GM12864 (cell line): Measurements from ENCODE around the gene TMOD1.

Experiments
- DNase-seq: peaks from one replicate; pipeline ENCODE4 v3.0.0-alpha.2; 2011; ENCODE audit warnings: low read depth
- H3K4me3 ChIP-seq: 2 replicates; pipeline ENCODE4 v1.5.1; 2011; ENCODE audit warnings: mild to moderate bottlenecking, low read depth, low read length, control low read depth
- TF ChIP-seq, protein P1 (sequence below): IDR thresholded peaks from 2 replicates; pipeline ENCODE4 v1.5.1; 2011; ENCODE audit warnings: low read depth, mild to moderate bottlenecking, moderate library complexity, low read length, control low read depth, inconsistent platforms; ENCODE audit errors: missing control alignments

TMOD1 gene

DNA sequence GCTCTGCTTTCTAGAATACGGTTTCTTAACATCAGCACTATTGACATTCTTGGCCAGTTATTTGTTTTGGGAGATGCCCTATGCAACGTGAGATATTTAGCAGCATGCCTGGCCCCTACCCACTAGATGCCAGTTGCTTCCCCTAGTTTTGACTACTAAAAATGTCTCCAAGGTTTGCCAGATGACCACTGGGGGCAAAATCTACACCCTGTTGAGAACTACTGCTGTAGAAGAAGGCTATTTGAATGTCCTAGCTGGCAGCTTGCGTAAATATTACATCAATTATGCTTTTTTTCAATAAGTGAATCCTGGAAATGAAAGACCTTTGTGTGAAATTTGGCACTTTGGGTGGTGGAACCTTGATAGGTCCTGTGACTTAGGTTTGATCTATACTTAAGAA, 137.2 kb downstream of the TMOD1 start:
- DNase-seq, result no peak
- TF ChIP-seq, protein P1, sequence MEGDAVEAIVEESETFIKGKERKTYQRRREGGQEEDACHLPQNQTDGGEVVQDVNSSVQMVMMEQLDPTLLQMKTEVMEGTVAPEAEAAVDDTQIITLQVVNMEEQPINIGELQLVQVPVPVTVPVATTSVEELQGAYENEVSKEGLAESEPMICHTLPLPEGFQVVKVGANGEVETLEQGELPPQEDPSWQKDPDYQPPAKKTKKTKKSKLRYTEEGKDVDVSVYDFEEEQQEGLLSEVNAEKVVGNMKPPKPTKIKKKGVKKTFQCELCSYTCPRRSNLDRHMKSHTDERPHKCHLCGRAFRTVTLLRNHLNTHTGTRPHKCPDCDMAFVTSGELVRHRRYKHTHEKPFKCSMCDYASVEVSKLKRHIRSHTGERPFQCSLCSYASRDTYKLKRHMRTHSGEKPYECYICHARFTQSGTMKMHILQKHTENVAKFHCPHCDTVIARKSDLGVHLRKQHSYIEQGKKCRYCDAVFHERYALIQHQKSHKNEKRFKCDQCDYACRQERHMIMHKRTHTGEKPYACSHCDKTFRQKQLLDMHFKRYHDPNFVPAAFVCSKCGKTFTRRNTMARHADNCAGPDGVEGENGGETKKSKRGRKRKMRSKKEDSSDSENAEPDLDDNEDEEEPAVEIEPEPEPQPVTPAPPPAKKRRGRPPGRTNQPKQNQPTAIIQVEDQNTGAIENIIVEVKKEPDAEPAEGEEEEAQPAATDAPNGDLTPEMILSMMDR, result peak; percentile 37
- no peak overlapping the region for H3K4me3 ChIP-seq

DNA sequence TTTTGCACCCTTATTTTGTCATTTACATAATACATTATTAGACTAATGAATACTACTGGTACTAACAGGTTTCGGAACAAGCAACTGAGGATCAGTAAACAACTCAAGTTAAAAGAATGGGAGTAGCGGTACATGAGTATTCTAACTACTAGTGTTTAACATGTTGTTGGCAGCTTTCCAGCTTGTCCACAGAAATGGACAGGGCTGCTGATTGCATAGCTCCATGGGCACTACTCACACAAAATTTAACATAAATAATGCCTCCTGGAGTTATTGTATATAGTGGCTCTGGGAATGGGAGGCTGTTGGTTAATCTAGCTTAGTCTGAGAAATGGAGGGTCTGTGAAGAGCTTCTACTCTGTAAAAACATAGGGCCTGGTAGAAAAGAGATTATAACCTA, 138.9 kb downstream of the TMOD1 start:
- TF ChIP-seq, protein P1, result no peak
- no peak for DNase-seq
- no peak overlapping the region for H3K4me3 ChIP-seq

DNA sequence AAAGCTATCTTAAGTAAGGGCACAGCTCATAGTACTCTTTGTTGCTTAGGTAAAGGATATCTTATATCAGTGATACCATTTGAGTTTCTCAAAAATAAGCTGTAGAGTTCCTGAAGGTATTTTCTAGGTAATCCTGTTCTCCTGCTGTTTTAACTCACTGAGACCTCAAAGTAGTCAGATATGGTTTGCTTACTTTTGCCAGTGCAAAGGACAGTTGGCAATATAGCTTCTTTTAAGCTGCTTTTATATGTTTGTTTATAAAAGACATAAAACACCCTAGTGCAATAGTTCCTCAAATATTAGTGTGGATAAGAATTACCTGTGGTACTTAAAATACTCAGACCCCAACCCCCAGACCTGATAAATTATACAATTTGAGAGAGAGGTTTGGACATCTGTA, 144.3 kb downstream of the TMOD1 start:
- H3K4me3 ChIP-seq, result no peak overlapping the region
- no peak for DNase-seq
- TF ChIP-seq, protein P1, result no peak

DNA sequence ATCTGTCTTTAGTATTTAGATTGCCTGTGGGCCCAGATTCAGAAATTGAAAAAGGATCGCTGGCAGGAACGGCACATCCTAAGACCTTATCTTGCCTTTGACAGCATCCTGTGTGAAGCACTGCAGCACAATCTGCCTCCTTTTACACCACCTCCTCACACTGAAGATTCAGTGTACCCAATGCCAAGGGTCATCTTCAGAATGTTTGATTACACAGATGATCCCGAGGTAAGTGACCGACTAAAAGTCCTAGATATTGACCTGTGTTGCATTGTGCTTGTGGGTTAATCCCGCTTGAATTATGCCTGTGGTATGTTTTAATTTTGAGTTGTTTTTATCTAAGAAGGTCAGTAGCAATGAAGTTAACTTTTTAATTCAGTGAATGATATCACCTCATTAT, 146.5 kb downstream of the TMOD1 start:
- H3K4me3 ChIP-seq, result no peak overlapping the region
- TF ChIP-seq, protein P1, result no peak
- no peak for DNase-seq
